Bronchial epithelial cell (primary cell): Measurements from ENCODE around the gene IQCN. TPM values are rescaled to one million over a fixed set of nuclear protein-coding genes. Genes with fewer than 3 reads are reported as not detected.

ENCODE experiments used
- DNase-seq: peaks from one replicate; pipeline ENCODE4 v3.0.0-alpha.2; 2010; ENCODE audit warnings: low read depth
- FAIRE-seq: peaks from 2 replicates; lab custom pipeline; 2011; peaks lifted over from hg19 to GRCh38; lab: Jason Lieb, UNC
- H3K27me3 ChIP-seq: 2 replicates; pipeline ENCODE4 v1.5.1; 2011; ENCODE audit warnings: low read length; ENCODE audit not compliant: control insufficient read depth, insufficient read depth
- H3K36me3 ChIP-seq: 2 replicates; pipeline ENCODE4 v1.5.1; 2011; ENCODE audit warnings: low read length; ENCODE audit not compliant: control insufficient read depth, insufficient read depth
- H3K4me3 ChIP-seq: 2 replicates; pipeline ENCODE4 v1.5.1; 2011; ENCODE audit warnings: mild to moderate bottlenecking, low read depth, low read length, control low read depth
- total RNA-seq: library from RNA; depleted of rRNA; stranded (reverse); fragments of >200 nt; gene quantifications from 2 replicates; pipeline ENCODE4 v1.2.1, GENCODE V29; 2014
- TF ChIP-seq, protein P1 (sequence below): IDR thresholded peaks from 2 replicates; pipeline ENCODE4 v1.5.1; 2011; ENCODE audit warnings: mild to moderate bottlenecking, moderate library complexity, low read length, control low read depth, inconsistent platforms; ENCODE audit not compliant: insufficient read depth, severe bottlenecking

IQCN gene
- total RNA-seq, 1 donor from 2014 or later, result not detected

DNA sequence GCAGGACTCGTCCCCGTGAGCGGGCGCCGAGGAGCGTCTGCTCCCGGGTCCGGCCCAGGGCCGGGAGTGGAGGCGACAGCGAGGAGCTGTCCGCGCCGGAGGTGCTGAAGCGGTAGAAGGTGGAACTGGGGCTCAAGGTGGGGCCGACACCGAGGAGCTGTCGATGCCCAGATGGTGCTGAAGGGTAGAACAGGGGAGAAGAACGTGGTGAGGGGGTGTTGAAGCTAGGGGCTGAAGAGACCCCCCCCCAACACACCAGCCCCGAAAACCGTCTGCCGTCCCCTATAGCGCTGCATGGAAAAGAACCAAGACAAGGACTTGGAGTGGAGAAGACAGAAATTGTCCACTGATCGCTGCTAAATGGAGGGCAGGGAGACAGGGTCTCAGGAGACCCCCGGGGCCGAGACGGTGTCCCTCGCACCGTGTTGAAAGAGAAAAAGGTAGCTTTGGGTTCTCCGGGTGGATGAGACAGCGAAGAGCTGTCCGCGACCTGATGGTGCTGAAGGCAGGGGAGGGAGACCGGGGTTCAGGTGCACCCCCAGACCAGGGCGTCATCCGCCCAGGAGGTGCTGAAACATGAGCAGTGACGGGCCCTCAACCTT is 40.9 kb downstream of the IQCN start:
- Histone ChIP-seq H3K36me3 (no peaks in the 10 kb centered on the region), H3K27me3 (peaks cover 3% of the 10 kb centered on the region), H3K4me3 (no peak overlapping the region)
- no peak for FAIRE-seq
- TF ChIP-seq, protein P1, sequence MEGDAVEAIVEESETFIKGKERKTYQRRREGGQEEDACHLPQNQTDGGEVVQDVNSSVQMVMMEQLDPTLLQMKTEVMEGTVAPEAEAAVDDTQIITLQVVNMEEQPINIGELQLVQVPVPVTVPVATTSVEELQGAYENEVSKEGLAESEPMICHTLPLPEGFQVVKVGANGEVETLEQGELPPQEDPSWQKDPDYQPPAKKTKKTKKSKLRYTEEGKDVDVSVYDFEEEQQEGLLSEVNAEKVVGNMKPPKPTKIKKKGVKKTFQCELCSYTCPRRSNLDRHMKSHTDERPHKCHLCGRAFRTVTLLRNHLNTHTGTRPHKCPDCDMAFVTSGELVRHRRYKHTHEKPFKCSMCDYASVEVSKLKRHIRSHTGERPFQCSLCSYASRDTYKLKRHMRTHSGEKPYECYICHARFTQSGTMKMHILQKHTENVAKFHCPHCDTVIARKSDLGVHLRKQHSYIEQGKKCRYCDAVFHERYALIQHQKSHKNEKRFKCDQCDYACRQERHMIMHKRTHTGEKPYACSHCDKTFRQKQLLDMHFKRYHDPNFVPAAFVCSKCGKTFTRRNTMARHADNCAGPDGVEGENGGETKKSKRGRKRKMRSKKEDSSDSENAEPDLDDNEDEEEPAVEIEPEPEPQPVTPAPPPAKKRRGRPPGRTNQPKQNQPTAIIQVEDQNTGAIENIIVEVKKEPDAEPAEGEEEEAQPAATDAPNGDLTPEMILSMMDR, result no peak
- DNase-seq, result peak; percentile 15

DNA sequence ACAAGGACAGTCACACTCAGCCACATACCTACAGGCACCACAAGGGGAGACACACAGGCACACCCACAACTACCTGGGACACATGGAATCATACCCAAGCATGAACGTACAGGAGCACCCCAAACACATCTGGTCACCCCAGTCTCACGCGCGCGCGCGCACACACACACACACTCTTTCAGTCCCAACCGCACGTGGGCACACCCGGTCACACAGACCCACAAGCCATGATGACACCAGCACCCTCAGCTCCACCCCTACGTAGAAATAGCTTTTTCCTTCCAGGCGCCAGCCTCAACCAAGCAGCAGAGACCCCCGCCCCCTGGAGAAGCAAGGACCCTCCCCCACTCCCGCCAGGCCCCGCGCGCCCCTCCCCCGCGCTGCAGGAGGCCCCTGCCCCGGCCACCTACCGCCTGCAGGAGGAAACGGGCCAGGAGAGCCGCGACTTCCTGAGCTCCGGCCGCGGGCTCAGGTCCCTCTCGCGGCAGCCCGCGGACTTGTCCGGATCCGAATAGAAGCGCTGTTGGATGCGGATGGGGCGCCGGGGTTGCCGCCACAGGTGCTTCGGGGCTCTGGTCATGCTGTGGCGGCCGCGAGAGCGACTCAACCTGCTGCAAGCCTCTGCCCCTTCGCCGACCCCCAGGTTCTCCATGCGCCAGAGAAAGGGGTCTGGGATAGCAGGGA is 41.6 kb downstream of the IQCN start:
- Histone ChIP-seq H3K4me3 (no peak overlapping the region), H3K36me3 (no peaks in the 10 kb centered on the region), H3K27me3 (peaks cover 3% of the 10 kb centered on the region)
- no peak for FAIRE-seq
- DNase-seq, result no peak
- TF ChIP-seq, protein P1, result no peak

DNA sequence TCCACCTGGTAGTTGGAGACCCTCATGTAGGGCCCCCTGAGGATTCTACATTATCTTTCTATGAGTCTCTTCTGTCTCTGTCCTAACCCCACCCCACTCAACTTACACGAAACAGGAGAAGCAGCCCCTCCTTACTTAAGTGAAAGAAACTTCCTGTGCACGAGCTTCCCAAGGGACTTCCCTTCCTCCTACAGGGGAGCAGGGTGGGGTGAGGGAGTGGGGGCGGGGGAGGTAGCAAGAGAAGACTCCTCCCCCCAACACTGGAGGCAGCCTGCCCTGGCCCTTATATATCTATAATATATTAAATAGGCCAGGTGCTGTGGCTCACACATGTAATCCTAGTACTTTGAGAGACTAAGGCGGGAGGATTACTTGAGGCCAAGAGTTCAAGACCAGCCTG is 42.5 kb downstream of the IQCN start:
- H3K36me3 ChIP-seq, result no peaks in the 10 kb centered on the region
- no peak for DNase-seq
- TF ChIP-seq, protein P1, result no peak
- H3K27me3 ChIP-seq, result peaks cover 5% of the 10 kb centered on the region
- FAIRE-seq, result no peak
- H3K4me3 ChIP-seq, result no peak overlapping the region

DNA sequence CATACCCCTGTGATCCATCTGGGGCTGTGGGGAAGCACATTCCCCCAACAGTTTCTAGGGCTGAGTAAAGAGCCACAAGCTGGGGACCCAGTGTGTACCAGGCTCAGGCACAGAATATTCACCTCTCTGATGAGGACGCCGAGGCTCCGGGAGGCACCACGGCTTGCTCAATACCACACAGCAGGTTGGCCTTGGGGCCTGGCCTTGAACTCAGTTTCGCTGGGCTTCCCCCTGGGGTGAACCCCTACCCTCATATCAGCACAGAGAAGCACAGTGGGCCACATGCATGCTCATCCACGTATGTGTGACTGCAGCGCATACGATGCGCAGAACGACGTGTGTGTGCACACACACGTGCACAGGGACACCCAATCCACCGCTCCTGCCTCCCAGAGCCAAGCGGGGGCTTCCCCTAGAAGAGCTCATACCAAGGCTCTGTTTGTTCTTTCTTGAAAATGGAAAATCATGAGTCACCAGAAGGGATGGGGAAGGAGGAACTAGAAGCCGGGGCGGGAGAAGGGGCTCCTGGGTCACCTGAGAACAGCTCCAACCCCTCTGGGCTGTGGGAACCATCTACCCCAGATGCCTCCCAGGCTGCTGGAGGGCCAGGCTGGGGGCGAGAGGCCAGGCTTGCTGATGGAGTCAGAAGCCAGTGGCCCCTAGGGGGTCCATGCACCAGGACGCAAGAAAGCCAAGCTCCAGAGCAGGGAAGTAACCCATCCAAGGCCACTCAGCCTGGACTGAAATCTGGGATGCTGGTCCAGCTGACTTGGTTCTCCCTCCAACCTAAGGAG is 43.1 kb downstream of the IQCN start:
- Histone ChIP-seq H3K36me3 (no peaks in the 10 kb centered on the region), H3K4me3 (no peak overlapping the region), H3K27me3 (peaks cover 5% of the 10 kb centered on the region)
- FAIRE-seq (no peak), DNase-seq (no peak)
- TF ChIP-seq, protein P1, result no peak

DNA sequence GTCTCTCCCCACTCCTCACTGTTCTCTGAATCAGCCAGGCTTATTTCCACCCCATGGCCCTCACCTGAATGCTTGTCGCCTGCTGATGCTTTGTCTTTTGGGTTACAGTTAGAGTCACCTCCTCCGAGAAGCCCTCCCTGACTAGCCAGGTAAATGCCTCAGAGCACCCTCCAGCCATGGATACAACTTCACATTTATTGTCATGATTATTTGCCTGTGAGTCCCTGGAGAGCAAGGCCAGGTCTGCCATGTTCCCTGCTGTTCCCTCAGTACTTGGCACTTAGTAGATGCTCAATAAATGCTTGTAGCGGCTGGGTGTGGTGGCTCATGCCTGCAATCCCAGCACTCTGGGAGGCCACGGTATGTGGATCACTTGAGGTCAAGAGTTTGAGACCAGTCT is 44.3 kb downstream of the IQCN start:
- TF ChIP-seq, protein P1, result no peak
- Histone ChIP-seq H3K36me3 (no peaks in the 10 kb centered on the region), H3K27me3 (peaks cover 13% of the 10 kb centered on the region), H3K4me3 (no peak overlapping the region)
- no peak for DNase-seq
- no peak for FAIRE-seq
